Muscle of leg (tissue), 11 donors: Measurements from ENCODE around the gene ST6GALNAC3. TPM values are rescaled to one million over a fixed set of nuclear protein-coding genes. Genes with fewer than 3 reads are reported as not detected.
"Not testable (repeated sequence)": the region's sequence is repeated elsewhere in the genome, so short reads cannot be mapped to it uniquely, and the experiment has no call there.

Source experiments
- DNase-seq: peaks from one replicate; pipeline ENCODE4 v3.0.0; 2013
- H3K27ac ChIP-seq: one replicate; pipeline ENCODE4 v1.5.1; 2013; ENCODE audit warnings: mild to moderate bottlenecking, low read length, control low read depth
- H3K27me3 ChIP-seq: one replicate; pipeline ENCODE4 v1.6.1; 2013; ENCODE audit warnings: low read length; ENCODE audit not compliant: control insufficient read depth, insufficient read depth
- H3K36me3 ChIP-seq: one replicate; pipeline ENCODE4 v1.6.1; 2013; ENCODE audit warnings: low read length; ENCODE audit not compliant: control insufficient read depth, insufficient read depth
- H3K4me1 ChIP-seq: one replicate; pipeline ENCODE4 v1.6.1; 2013; ENCODE audit warnings: low read length; ENCODE audit not compliant: control insufficient read depth, insufficient read depth
- H3K4me3 ChIP-seq: one replicate; pipeline ENCODE4 v1.5.1; 2013; ENCODE audit warnings: low read length, control low read depth
- H3K9me3 ChIP-seq: replicated peaks from 2 replicates; pipeline ENCODE4 v1.6.1; 2013; ENCODE audit warnings: low read depth, low read length; ENCODE audit not compliant: control insufficient read depth
- WGBS: methylation state at CpG from one replicate; pipeline ENCODE4 v1.1.5; 2013; ENCODE audit warnings: missing lambda C conversion rate; ENCODE audit not compliant: insufficient coverage; 5-methylcytosine and 5-hydroxymethylcytosine counted together
- polyA plus RNA-seq, 8 donors: library from polyadenylated mRNA; unstranded; fragments of 120-200 nt; gene quantifications; one replicate each; pipeline versions ENCODE4 v1.2.1 to v1.2.3, GENCODE V29; 2013; ENCODE audit warnings: inconsistent platforms in 1 of 8, low replicate concordance in 1 of 8; ENCODE audit not compliant: insufficient read length in 8 of 8, insufficient read depth in 1 of 8
- total RNA-seq: library from RNA; stranded (reverse); fragments of 120-200 nt; gene quantifications from one replicate; pipeline ENCODE4 v1.2.4, GENCODE V29; 2013

The ST6GALNAC3 gene
- total and polyA plus RNA-seq, 9 donors: 3.6 to 9.0 (median 6.4) TPM

DNA sequence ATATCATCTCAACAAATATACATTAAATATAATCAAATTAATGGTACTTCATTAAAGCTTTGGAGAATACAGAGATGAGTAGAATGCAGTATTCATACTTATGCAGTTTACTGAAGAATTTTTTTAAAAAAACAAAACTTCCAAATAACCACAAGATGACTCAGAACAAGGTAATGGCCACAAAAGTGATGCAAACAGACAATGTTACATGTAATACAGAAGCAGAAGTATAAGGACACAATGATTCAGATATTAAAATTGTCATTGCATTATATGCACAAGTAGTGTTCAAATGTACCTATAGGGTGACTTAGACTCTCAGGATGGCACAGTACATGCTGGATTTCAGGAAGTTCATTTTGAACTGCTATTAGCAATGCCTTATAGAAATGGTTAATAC lies 565.5 kb downstream of the ST6GALNAC3 start:
- no peak overlapping the region for H3K27ac ChIP-seq
- H3K4me1 ChIP-seq: no peaks in the 10 kb centered on the region
- H3K36me3 ChIP-seq: no peaks in the 10 kb centered on the region

GRCh38 chr1:76640723-76641122 lies 566.2 kb downstream of the ST6GALNAC3 start:
- no peak for DNase-seq
- no peaks in the 10 kb centered on the region for H3K4me1 ChIP-seq
- no peak overlapping the region for H3K27ac ChIP-seq
- H3K4me3 ChIP-seq: no peak overlapping the region
- H3K9me3 ChIP-seq: no peaks in the 10 kb centered on the region
- H3K27me3 ChIP-seq: no peaks in the 10 kb centered on the region
- H3K36me3 ChIP-seq: no peaks in the 10 kb centered on the region

More for the DNA sequence above, 565.5 kb downstream of the ST6GALNAC3 start:
- Histone ChIP-seq H3K4me3 (no peak overlapping the region), H3K9me3 (no peaks in the 10 kb centered on the region), H3K27me3 (no peaks in the 10 kb centered on the region)
- DNase-seq: no peak

- H3K9me3 ChIP-seq: no peaks in the 10 kb centered on the region
- no peak overlapping the region for H3K27ac ChIP-seq
- H3K4me1 ChIP-seq: no peaks in the 10 kb centered on the region
- H3K36me3 ChIP-seq: no peaks in the 10 kb centered on the region
- no peak for DNase-seq
- no peak overlapping the region for H3K4me3 ChIP-seq
- no peaks in the 10 kb centered on the region for H3K27me3 ChIP-seq
- no CpG with 5 or more reads among the region's 5 CpGs for WGBS
Observed at GRCh38 chr1:76644139-76644538, 569.6 kb downstream of the ST6GALNAC3 start.

DNA sequence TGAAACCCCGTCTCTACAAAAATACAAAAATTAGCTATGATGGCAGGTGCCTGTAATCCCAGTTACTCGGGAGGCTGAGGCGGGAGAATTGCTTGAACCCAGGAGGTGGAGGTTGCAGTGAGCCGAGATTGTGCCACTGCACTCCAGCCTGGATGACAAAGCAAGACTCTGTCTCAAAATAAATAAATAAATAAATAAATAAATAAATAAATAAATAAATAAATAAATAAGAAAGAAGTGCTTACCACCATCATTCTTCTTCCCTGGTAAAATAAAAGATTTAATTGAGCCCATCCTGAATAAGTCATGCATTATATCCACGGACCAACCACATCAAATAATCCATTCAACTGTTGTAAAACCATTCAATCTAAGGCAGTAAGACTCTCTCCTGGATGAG lies 578.3 kb downstream of the ST6GALNAC3 start:
- H3K36me3 ChIP-seq, H3K4me3 ChIP-seq, DNase-seq, H3K9me3 ChIP-seq, H3K27ac ChIP-seq, H3K4me1 ChIP-seq, H3K27me3 ChIP-seq: not testable (repeated sequence)
- WGBS: no CpG with 5 or more reads among the region's 5 CpGs

GRCh38 chr1:76657623-76658022 lies 583.1 kb downstream of the ST6GALNAC3 start:
- Histone ChIP-seq H3K27me3 (no peaks in the 10 kb centered on the region), H3K9me3 (no peaks in the 10 kb centered on the region), H3K4me1 (no peaks in the 10 kb centered on the region), H3K36me3 (no peaks in the 10 kb centered on the region), H3K27ac (no peak overlapping the region), H3K4me3 (no peak overlapping the region)
- WGBS: no CpG with 5 or more reads among the region's 2 CpGs
- no peak for DNase-seq

GRCh38 chr1:76659171-76659940 lies 584.8 kb downstream of the ST6GALNAC3 start:
- Histone ChIP-seq H3K4me3 (no peak overlapping the region), H3K36me3 (no peaks in the 10 kb centered on the region), H3K27me3 (no peaks in the 10 kb centered on the region), H3K9me3 (no peaks in the 10 kb centered on the region), H3K27ac (no peak overlapping the region), H3K4me1 (no peaks in the 10 kb centered on the region)
- DNase-seq: no peak
- 53% methylated on average over 3 of the region's 4 CpGs for WGBS

GRCh38 chr1:76661531-76661930 lies 587.0 kb downstream of the ST6GALNAC3 start:
- WGBS: no CpG with 5 or more reads among the region's 2 CpGs

GRCh38 chr1:76666499-76666898 lies 592.0 kb downstream of the ST6GALNAC3 start:
- H3K4me1 ChIP-seq: no peaks in the 10 kb centered on the region
- 50% methylated on average over 1 of the region's 2 CpGs for WGBS

More at GRCh38 chr1:76661531-76661930, 587.0 kb downstream of the ST6GALNAC3 start:
- H3K27me3 ChIP-seq: no peaks in the 10 kb centered on the region
- H3K9me3 ChIP-seq: no peaks in the 10 kb centered on the region
- DNase-seq: no peak
- no peak overlapping the region for H3K27ac ChIP-seq
- no peak overlapping the region for H3K4me3 ChIP-seq
- no peaks in the 10 kb centered on the region for H3K36me3 ChIP-seq
- H3K4me1 ChIP-seq: no peaks in the 10 kb centered on the region

DNA sequence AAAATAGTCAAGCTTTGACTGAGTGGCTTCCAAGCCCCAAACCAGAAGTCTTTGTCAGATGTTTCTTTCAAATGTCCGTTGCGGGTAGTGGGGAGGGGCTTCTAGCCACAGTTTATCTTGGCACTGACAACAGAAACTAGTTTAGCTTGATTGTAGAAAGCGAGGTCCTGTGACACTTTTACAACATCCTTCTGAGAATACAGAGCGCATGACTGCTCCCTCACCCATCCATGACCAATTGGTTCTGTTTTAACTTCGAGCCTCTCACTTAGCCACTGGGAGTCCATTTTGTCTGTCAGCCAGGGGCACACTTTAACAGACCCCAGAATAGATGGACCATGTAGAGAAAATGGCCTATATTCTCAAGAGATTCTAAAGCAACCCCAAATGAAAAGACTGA lies 593.5 kb downstream of the ST6GALNAC3 start:
- WGBS: 58% methylated on average over 4 of the region's 5 CpGs
- H3K27ac ChIP-seq: no peak overlapping the region
- H3K27me3 ChIP-seq: no peaks in the 10 kb centered on the region
- no peaks in the 10 kb centered on the region for H3K36me3 ChIP-seq
- DNase-seq: no peak
- H3K4me3 ChIP-seq: no peak overlapping the region
- peaks cover 2% of the 10 kb centered on the region for H3K9me3 ChIP-seq
- no peaks in the 10 kb centered on the region for H3K4me1 ChIP-seq

More at GRCh38 chr1:76666499-76666898, 592.0 kb downstream of the ST6GALNAC3 start:
- Histone ChIP-seq H3K4me3 (no peak overlapping the region), H3K9me3 (peaks cover 2% of the 10 kb centered on the region), H3K36me3 (no peaks in the 10 kb centered on the region), H3K27ac (no peak overlapping the region), H3K27me3 (no peaks in the 10 kb centered on the region)
- DNase-seq: peak; percentile 30

GRCh38 chr1:76669131-76669530 lies 594.6 kb downstream of the ST6GALNAC3 start:
- no CpG with 5 or more reads among the region's 4 CpGs for WGBS
- no peak overlapping the region for H3K4me3 ChIP-seq
- no peaks in the 10 kb centered on the region for H3K27me3 ChIP-seq
- peaks cover 2% of the 10 kb centered on the region for H3K9me3 ChIP-seq
- DNase-seq: no peak
- no peaks in the 10 kb centered on the region for H3K4me1 ChIP-seq
- no peak overlapping the region for H3K27ac ChIP-seq
- H3K36me3 ChIP-seq: no peaks in the 10 kb centered on the region
